Endometrium (tissue), 2 donors: ENCODE results near the gene ATL1.
"Not testable (repeated sequence)": the region's sequence is repeated elsewhere in the genome, so short reads cannot be mapped to it uniquely, and the experiment has no call there.

Experiments used
- FAIRE-seq: peaks from 2 replicates; lab custom pipeline; 2012; peaks lifted over from hg19 to GRCh38; lab: Jason Lieb, UNC
- donor health status: control.
- donor health status: control.

ATL1 gene

GRCh38 chr14:50534997-50535396, 24.9 kb upstream of the ATL1 start:
- no peak for FAIRE-seq

DNA sequence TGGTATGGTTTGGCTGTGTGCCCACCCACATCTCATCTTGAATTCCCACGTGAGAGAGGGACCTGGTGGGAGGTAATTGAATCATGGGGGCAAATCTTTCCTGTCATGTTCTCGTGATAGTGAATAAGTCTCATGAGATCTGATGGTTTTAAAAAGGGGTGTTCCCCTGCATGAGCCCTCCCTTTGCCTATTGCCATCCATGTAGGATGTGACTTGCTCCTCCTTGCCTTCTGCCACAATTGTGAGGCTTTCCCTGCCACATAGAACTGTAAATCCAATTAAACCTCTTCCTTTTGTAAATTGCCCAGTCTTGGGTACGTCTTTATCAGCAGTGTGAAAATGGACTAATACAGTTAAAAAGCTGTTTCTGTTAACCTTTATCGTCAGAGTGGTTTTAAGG, 21.9 kb upstream of the ATL1 start:
- FAIRE-seq, result not testable (repeated sequence)

DNA sequence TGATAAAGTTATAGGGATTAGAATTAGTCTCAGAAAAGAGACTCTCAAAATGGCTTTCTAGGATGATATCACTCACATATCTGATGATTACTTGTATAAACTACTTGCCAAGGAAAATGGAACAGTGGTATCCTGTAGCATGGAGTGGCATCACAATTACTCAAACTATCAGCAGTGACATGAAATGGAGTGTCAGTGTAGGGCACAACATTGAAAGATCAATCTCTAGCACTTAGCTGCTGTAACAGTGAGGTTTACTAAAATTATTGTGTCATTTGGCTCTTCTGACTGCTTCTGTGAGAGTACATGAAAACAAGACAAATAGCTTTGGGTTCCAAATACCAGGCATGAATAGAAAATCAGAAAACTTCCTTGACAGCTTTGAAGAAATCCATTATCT, 20.9 kb upstream of the ATL1 start:
- FAIRE-seq, result no peak

- no peak for FAIRE-seq
Observed at GRCh38 chr14:50541159-50541567, 18.8 kb upstream of the ATL1 start.

GRCh38 chr14:50542941-50543418, 17.0 kb upstream of the ATL1 start:
- FAIRE-seq, result no peak

GRCh38 chr14:50544911-50545310, 15.0 kb upstream of the ATL1 start:
- FAIRE-seq, result no peak

DNA sequence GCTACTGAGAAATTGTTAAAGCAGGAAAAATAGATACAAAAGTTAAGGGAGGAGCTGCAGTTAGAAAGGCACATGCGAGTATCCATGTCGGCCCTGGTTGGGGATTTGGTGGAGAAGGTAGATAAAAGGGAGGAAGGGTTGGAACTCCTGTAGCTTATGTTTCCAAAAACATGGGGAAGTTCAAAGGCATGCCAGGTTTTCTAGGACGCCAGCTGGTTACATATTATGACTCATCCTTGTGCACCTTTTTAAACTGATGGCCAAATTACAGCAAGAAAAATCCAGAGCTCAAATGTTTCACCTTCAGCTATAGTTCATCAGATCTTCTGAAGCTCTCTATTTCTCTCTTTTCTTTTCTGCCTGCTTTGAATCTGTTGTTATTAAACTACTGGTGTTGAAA, 14.3 kb upstream of the ATL1 start:
- FAIRE-seq, result no peak

DNA sequence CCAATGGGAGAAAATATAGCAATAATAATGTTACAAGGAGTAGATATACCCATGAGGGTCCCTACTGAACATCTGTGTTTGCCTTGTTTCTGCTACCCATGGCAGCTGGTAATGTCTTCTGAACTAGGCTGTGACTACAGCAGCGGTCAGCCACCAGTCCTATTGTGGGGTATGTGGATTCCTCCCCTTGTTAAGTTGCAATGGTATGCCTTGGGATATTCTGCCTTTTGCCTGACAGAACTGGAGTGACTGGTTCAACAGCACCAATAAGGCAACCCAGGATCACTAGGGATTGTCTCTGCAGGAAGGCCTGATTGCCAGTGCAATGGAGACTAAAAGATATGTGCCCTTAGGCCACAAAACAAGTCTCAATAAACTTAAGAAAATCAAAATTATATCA, 9.7 kb upstream of the ATL1 start:
- no peak for FAIRE-seq

- no peak for FAIRE-seq
Observed at GRCh38 chr14:50551877-50552276, 8.1 kb upstream of the ATL1 start.

- FAIRE-seq, result not testable (repeated sequence)
Observed at GRCh38 chr14:50552796-50553195, 7.1 kb upstream of the ATL1 start.

GRCh38 chr14:50560931-50561285, 963 bp downstream of the ATL1 start:
- FAIRE-seq, result no peak

DNA sequence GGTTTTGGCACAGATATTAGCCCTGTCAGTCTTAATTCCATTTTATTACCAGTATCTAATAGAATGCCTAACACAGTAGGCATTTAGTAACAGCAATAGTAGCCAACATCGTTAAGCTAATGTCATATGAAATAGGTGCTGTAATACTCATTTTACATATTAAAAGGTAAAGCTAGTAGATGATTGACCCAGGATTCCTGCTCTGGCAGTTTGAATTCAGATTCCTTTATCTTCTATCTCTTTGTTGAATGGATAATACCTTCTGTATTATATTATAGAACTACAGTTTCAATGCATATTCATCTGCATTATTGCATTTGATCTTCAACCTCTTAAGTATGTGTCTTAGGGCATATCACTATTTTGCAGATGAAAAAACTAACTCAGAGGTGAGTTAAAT, 2.9 kb downstream of the ATL1 start:
- FAIRE-seq, result no peak

DNA sequence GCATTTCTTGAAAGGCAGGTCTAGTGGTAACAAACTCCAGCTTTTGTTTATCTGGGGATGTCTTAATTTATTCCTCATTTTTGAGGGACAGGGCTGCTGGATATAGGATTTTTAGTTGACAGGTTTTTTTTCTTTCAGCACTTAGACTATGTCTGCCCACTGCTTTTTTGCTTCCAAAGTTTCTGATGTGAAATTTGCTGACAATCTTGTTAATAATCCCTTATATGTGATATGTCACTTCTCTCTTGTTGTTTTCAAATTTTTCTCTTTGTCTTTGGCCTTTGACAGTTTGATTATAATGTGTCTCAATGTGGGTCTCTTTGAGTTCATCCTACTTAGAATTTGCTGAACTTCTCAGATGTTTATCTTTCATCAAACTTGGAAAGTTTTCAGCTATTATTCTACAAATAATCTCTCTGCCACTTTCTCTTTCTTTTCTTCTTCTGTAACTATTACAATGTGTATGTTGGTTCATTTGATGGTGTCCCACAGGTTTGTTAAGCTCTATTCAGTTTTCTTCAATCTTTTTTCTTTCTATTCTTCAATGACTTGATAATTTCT, 9.8 kb downstream of the ATL1 start:
- FAIRE-seq, result no peak

GRCh38 chr14:50573862-50574261, 13.9 kb downstream of the ATL1 start:
- no peak for FAIRE-seq

DNA sequence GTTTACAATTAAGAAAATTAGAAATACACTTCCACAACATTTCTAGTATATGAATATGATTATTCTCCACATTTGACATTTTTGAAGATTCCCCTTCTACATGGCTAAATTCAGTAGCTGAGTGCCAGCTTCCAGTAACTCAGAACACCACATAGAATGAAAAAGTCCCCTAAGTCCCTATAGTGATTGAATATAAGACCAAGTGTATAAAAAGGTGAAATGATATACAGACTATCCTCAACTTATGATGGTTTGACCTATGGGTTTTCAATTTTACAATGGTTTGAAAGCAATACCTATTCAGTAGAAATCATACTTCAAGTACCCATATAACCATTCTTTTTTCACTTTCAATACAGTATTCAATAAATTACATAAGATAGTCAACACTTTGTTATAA, 15.8 kb downstream of the ATL1 start:
- no peak for FAIRE-seq

- FAIRE-seq, result no peak
Observed at GRCh38 chr14:50577982-50578381, 18.0 kb downstream of the ATL1 start.

DNA sequence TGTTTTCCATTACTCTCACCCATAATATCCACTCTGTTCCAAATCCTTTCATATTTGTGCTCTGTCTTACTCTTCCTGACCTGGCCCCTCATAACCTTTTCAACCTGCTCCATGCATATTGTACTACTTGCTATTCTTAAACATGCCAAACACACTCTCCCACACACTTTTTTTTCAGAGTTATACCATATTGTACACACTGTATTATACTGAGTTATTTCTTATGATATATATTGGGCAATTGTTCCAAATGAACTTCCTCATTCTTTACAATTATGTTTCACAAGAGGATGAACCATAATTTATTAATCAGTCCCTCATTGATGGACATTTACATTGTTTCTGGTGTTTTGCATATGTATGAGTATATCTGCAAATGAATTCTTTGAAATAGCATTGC, 18.5 kb downstream of the ATL1 start:
- no peak for FAIRE-seq

GRCh38 chr14:50590464-50590863, 30.5 kb downstream of the ATL1 start:
- FAIRE-seq, result no peak

GRCh38 chr14:50594577-50595316, 34.8 kb downstream of the ATL1 start:
- no peak for FAIRE-seq

- no peak for FAIRE-seq
Observed at GRCh38 chr14:50598765-50599164, 38.8 kb downstream of the ATL1 start.

DNA sequence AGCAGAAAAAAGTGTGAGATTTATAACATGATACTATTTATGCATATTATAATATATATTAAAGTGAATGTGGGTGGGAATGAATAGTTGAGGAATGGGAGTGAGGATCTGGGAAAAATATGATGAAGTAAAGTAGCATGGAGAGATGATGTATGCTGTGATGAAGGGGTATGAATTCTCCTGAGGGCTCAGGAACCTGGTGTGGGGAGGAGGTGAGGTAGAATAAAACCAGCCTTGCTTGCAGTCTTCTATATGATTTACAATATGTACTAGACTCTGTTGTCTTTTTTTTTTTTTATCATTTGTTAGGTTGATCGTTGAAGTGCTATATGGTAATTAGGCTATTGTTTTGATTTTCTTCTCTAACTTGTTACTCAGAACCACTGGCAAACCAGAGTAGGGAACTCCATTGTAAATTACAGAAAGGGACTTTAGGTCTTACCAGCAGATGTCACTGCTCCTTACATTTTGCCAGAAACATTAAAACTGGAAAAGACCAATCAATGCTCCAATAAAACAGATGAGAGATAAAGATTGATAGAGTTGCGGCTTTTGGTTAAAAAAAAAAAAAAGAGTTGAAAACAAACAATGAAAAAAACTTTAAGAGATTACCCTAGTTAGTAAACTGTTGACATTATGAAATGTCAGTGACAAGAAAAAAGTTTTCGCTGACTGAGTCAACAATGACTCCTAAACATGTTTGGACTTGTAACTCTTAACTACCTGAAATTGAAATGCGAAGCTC, 39.9 kb downstream of the ATL1 start:
- FAIRE-seq, result peak; percentile 95

DNA sequence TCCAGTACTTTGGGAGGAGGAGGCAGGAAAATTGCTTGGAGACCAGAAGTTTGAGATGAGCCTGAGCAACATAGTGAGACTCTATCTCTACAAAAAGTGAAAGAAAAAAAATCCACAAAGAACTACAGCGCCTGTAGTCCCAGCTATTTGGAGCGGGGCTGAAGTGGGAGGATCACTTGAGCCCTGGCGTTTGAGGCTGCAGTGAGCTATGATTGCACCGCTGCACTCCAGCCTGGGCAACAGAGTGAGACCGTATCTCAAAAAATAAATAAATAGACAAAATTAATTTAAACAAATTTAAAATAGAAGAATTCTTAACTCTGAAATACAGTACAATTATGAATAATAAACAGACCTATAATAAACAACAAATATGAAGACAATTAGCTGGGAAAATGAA, 40.9 kb downstream of the ATL1 start:
- peak; percentile 74 for FAIRE-seq

DNA sequence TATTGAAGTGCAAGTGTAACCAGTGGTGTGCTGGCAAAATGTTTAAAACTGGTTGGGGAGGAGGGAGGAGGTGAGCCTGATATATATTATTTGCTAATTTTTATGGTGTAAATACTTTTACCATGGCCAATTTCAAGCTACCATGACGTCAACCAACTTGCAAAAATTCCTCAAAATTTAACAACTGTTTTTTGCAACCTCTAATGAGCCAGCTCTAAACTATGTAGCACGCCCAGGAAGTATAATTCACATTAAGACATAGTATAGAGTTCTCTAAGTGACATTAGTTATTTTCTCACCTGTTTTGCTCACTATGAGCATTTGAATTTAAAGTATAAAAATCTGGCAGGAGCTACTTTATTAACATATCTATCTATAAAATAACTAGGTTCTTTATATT, 41.4 kb downstream of the ATL1 start:
- FAIRE-seq, result no peak

DNA sequence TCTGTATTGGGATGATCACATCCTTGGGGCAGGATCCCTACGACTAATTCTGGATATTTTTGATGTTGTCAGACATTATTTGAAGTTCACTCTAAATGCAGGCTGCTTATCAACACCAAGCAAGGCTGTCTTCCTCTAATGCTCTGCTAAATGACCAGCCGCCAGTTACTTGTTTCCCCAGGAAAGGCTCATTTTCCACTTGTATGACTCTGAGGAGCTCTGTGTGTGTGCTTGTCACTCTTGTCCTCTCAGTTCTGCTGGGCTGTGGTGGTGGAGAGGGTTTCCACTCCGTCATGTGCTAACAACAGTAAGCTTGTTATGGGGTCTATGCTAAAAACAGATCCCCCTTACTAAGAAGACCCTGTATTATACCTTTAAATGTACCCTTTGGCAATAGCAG, 42.1 kb downstream of the ATL1 start:
- FAIRE-seq, result no peak
